ENCODE results near the gene FNDC3B.

FNDC3B gene

DNA sequence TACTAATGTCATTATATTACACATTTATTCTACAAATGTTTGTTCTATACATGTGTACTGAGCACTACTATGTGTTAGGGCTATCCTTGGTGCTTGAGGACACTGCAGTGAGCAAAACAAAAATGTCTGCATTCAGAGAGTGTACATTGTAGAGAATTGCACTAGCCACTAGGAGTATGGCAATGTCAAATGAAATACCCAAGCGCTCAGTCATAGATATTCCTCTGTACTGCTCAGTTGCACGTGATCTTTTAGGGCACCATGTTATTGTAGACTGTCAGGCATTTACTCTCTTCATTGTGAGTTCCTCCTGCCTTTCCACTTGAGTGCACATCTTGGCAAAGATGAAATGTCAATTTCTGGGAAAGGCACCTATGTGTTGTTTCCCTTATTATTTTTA is 36.8 kb downstream of the FNDC3B start (continued):
- TF ChIP-seq, protein P1, sequence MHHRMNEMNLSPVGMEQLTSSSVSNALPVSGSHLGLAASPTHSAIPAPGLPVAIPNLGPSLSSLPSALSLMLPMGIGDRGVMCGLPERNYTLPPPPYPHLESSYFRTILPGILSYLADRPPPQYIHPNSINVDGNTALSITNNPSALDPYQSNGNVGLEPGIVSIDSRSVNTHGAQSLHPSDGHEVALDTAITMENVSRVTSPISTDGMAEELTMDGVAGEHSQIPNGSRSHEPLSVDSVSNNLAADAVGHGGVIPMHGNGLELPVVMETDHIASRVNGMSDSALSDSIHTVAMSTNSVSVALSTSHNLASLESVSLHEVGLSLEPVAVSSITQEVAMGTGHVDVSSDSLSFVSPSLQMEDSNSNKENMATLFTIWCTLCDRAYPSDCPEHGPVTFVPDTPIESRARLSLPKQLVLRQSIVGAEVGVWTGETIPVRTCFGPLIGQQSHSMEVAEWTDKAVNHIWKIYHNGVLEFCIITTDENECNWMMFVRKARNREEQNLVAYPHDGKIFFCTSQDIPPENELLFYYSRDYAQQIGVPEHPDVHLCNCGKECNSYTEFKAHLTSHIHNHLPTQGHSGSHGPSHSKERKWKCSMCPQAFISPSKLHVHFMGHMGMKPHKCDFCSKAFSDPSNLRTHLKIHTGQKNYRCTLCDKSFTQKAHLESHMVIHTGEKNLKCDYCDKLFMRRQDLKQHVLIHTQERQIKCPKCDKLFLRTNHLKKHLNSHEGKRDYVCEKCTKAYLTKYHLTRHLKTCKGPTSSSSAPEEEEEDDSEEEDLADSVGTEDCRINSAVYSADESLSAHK (tag by site-specific recombination; IDR thresholded peaks at IDR 0.05) = no peak
- TF ChIP-seq ZNF561 (tag by site-specific recombination; IDR thresholded peaks at IDR 0.05; ENCODE audit: borderline replicate concordance) = no peak

- Histone ChIP-seq H3K9me3 (ENCODE audit: control insufficient read depth, insufficient read depth, low read depth, low read length) (no peaks in the 10 kb centered on the region), H3K4me3 (ENCODE audit: low read depth, low read length) (no peak overlapping the region), H3K27ac (ENCODE audit: extremely low read depth, low read depth, low read length) (no peak overlapping the region), H3K4me1 (ENCODE audit: control insufficient read depth, insufficient read depth, low read length) (no peaks in the 10 kb centered on the region), H3K36me3 (ENCODE audit: control insufficient read depth in 2 of 2, insufficient read depth in 1 of 2, low read length in 2 of 2) (no peaks in the 10 kb centered on the region)
- TF ChIP-seq, protein P2, sequence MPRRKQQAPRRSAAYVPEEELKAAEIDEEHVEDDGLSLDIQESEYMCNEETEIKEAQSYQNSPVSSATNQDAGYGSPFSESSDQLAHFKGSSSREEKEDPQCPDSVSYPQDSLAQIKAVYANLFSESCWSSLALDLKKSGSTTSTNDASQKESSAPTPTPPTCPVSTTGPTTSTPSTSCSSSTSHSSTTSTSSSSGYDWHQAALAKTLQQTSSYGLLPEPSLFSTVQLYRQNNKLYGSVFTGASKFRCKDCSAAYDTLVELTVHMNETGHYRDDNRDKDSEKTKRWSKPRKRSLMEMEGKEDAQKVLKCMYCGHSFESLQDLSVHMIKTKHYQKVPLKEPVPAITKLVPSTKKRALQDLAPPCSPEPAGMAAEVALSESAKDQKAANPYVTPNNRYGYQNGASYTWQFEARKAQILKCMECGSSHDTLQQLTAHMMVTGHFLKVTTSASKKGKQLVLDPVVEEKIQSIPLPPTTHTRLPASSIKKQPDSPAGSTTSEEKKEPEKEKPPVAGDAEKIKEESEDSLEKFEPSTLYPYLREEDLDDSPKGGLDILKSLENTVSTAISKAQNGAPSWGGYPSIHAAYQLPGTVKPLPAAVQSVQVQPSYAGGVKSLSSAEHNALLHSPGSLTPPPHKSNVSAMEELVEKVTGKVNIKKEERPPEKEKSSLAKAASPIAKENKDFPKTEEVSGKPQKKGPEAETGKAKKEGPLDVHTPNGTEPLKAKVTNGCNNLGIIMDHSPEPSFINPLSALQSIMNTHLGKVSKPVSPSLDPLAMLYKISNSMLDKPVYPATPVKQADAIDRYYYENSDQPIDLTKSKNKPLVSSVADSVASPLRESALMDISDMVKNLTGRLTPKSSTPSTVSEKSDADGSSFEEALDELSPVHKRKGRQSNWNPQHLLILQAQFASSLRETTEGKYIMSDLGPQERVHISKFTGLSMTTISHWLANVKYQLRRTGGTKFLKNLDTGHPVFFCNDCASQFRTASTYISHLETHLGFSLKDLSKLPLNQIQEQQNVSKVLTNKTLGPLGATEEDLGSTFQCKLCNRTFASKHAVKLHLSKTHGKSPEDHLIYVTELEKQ (tag by site-specific recombination; IDR thresholded peaks at IDR 0.05; ENCODE audit: borderline replicate concordance) = no peak
- TF ChIP-seq ZNF433 (tag by site-specific recombination; IDR thresholded peaks at IDR 0.05; ENCODE audit: low read depth) (no peak), ELK4 (IDR thresholded peaks at IDR 0.05; ENCODE audit: borderline replicate concordance, low read depth, low read length) (no peak), ZNF623 (tag by site-specific recombination; IDR thresholded peaks at IDR 0.05) (no peak)
- ChIA-PET CTCF (interaction anchor here (1.4 kb wide), 1 partner anchor 10 kb away, joined by 4 read pairs; no protein-coding TSS in a partner anchor), POLR2A (no interaction called here)
Observed at GRCh38 chr3:172077197-172077757, 37.9 kb downstream of the FNDC3B start.

- ChIA-PET CTCF (interaction anchor here (0.6 to 1.4 kb wide), 3 partner anchors 9 to 38 kb away, joined by 3 to 4 read pairs (median 3); no protein-coding TSS in a partner anchor), POLR2A (no interaction called here)
- H3K4me3 ChIP-seq (ENCODE audit: low read depth, low read length) = no peak overlapping the region
- no peaks in the 10 kb centered on the region for H3K4me1 ChIP-seq (ENCODE audit: control insufficient read depth, insufficient read depth, low read length)
- H3K27ac ChIP-seq (ENCODE audit: extremely low read depth, low read depth, low read length) = no peak overlapping the region
- no peaks in the 10 kb centered on the region for H3K9me3 ChIP-seq (ENCODE audit: control insufficient read depth, insufficient read depth, low read depth, low read length)
- TF ChIP-seq MEIS1 (CRISPR knock-in tag; IDR thresholded peaks at IDR 0.05; ENCODE audit: borderline replicate concordance) (no peak), ZNF514 (tag by site-specific recombination; IDR thresholded peaks at IDR 0.05) (no peak), ZNF677 (tag by site-specific recombination; IDR thresholded peaks at IDR 0.05) (no peak)
- H3K36me3 ChIP-seq (ENCODE audit: control insufficient read depth in 2 of 2, insufficient read depth in 1 of 2, low read length in 2 of 2) = peaks cover 0 to 3% of the 10 kb centered on the region in 2 experiments; a peak in 1 of 3 replicates
Observed at GRCh38 chr3:172078244-172078643, 38.9 kb downstream of the FNDC3B start.

DNA sequence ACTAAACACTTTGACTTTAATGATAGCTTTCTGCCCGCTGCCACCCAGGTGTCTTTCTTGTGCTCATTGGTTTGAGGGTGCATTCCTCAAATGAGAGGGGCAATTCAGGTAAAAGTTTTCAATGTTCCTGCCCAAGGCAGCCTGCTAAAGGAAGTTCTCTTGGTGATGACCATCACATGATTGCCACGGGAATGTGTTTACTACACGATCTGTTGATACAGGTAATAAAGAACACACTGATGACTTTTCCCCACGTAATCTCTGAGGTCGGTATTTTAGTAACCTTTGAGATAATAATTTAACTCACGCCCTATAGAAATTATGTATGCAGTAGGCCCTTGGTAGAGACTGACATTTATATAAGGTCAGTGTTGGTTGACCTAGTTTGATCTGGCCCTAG is 39.3 kb downstream of the FNDC3B start:
- H3K9me3 ChIP-seq (ENCODE audit: control insufficient read depth, insufficient read depth, low read depth, low read length) = no peaks in the 10 kb centered on the region
- CTCF ChIA-PET = interaction anchor here (1.0 to 1.4 kb wide), 2 partner anchors 8 to 13 kb away, joined by 3 to 4 read pairs; no protein-coding TSS in a partner anchor
- no peak overlapping the region for H3K27ac ChIP-seq (ENCODE audit: extremely low read depth, low read depth, low read length)
- H3K4me3 ChIP-seq (ENCODE audit: low read depth, low read length) = no peak overlapping the region
- POLR2A ChIA-PET = no interaction called here
- peaks cover 0 to 4% of the 10 kb centered on the region in 2 experiments; a peak in 1 of 3 replicates for H3K36me3 ChIP-seq (ENCODE audit: control insufficient read depth in 2 of 2, insufficient read depth in 1 of 2, low read length in 2 of 2)
- H3K4me1 ChIP-seq (ENCODE audit: control insufficient read depth, insufficient read depth, low read length) = no peaks in the 10 kb centered on the region
- no peak for TF ChIP-seq ZIC2 (tag by site-specific recombination; IDR thresholded peaks at IDR 0.05)
- no peak for TF ChIP-seq ZSCAN16 (tag by site-specific recombination; IDR thresholded peaks at IDR 0.05)
- TF ChIP-seq ZNF580 (tag by site-specific recombination; IDR thresholded peaks at IDR 0.05) = no peak
- TF ChIP-seq ZNF391 (tag by site-specific recombination; IDR thresholded peaks at IDR 0.05; ENCODE audit: borderline replicate concordance, low read depth) = no peak
- no peak for TF ChIP-seq ZNF211 (tag by site-specific recombination; IDR thresholded peaks at IDR 0.05; ENCODE audit: low read depth)
- TF ChIP-seq ZNF660 (tag by site-specific recombination; IDR thresholded peaks at IDR 0.05) = no peak
- no peak for TF ChIP-seq ZFHX2 (tag by site-specific recombination; conservative IDR thresholded peaks at IDR 0.05)
- TF ChIP-seq PRDM1 (tag by site-specific recombination; IDR thresholded peaks at IDR 0.05) = no peak
- no peak for TF ChIP-seq ZNF175 (tag by site-specific recombination; IDR thresholded peaks at IDR 0.05)
- no peak for TF ChIP-seq MEIS1 (CRISPR knock-in tag; IDR thresholded peaks at IDR 0.05; ENCODE audit: borderline replicate concordance)
- TF ChIP-seq ZNF155 (tag by site-specific recombination; IDR thresholded peaks at IDR 0.05) = no peak
- no peak for TF ChIP-seq ZSCAN23 (tag by site-specific recombination; IDR thresholded peaks at IDR 0.05)
- TF ChIP-seq ZNF140 (tag by site-specific recombination; IDR thresholded peaks at IDR 0.05) = no peak
- TF ChIP-seq ZNF350 (tag by site-specific recombination; IDR thresholded peaks at IDR 0.05) = no peak
- TF ChIP-seq ZNF529 (tag by site-specific recombination; IDR thresholded peaks at IDR 0.05; ENCODE audit: insufficient replicate concordance) = no peak
